HEK293 (cell line): ENCODE data around the gene SGIP1.

ENCODE experiments used
- CTCF ChIA-PET: fragments of 350-600 bp; formaldehyde crosslinking; extraction: SDS; loops from one replicate; lab custom pipeline; 2021; ENCODE audit warnings: antibody characterized with exemption; lab: Yijun Ruan, JAX
- POLR2A ChIA-PET: fragments of 300-600 bp; formaldehyde crosslinking; extraction: SDS; loops from one replicate; lab custom pipeline; 2020; ENCODE audit warnings: antibody characterized with exemption, inconsistent platforms; lab: Yijun Ruan, JAX
- H3K27ac ChIP-seq: fragments of 200-500 bp; sonication (Bioruptor generic); 2 replicates; pipeline ENCODE4 v1.5.1; 2014; ENCODE audit warnings: low read depth, low read length, control low read depth, inconsistent platforms; ENCODE audit errors: extremely low read depth
- H3K36me3 ChIP-seq, 2 experiments: fragments of 200-500 bp in 1 of 2; sonication (Bioruptor generic) in 1 of 2; 1 replicate in 1 of 2; 2 replicates in 1 of 2; pipeline ENCODE4 v1.5.1; 2014 to 2017; ENCODE audit warnings: inconsistent platforms in 2 of 2, low read length in 2 of 2; ENCODE audit not compliant: control insufficient read depth in 2 of 2, insufficient read depth in 1 of 2
- H3K4me1 ChIP-seq: fragments of 200-500 bp; sonication (Bioruptor generic); 2 replicates; pipeline ENCODE4 v1.5.1; 2014; ENCODE audit warnings: mild to moderate bottlenecking, low read length, inconsistent platforms; ENCODE audit not compliant: control insufficient read depth, insufficient read depth
- H3K4me3 ChIP-seq: 2 replicates; pipeline ENCODE4 v1.5.1; 2011; ENCODE audit warnings: low read depth, mild to moderate bottlenecking, control low read depth, low read length, moderate library complexity
- H3K9me3 ChIP-seq: fragments of 200-500 bp; sonication (Bioruptor generic); 2 replicates; pipeline ENCODE4 v1.5.1; 2014; ENCODE audit warnings: low read depth, low read length, inconsistent platforms; ENCODE audit not compliant: control insufficient read depth, insufficient read depth
- BCL11B ChIP-seq: fragments of 450-650 bp; formaldehyde crosslinking; IDR thresholded peaks from 2 replicates; pipeline ENCODE4 v1.5.1; 2016; ENCODE audit warnings: low read depth, missing biosample characterization, missing genetic modification characterization
- KLF1 ChIP-seq: fragments of 450-650 bp; formaldehyde crosslinking; IDR thresholded peaks from 2 replicates; pipeline ENCODE4 v1.5.1; 2016; ENCODE audit warnings: missing biosample characterization, missing genetic modification characterization
- KLF9 ChIP-seq: fragments of 450-650 bp; formaldehyde crosslinking; IDR thresholded peaks from 2 replicates; pipeline ENCODE4 v1.5.1; 2016; ENCODE audit warnings: missing biosample characterization, missing genetic modification characterization, low read depth
- PRDM2 ChIP-seq: fragments of 450-650 bp; formaldehyde crosslinking; IDR thresholded peaks from 2 replicates; pipeline ENCODE4 v1.5.1; 2016; ENCODE audit warnings: missing biosample characterization, missing genetic modification characterization, borderline replicate concordance
- ZNF140 ChIP-seq: fragments of 450-650 bp; formaldehyde crosslinking; IDR thresholded peaks from 2 replicates; pipeline ENCODE4 v1.5.1; 2016; ENCODE audit warnings: missing biosample characterization, missing genetic modification characterization
- ZNF16 ChIP-seq: fragments of 450-650 bp; formaldehyde crosslinking; IDR thresholded peaks from 2 replicates; pipeline ENCODE4 v1.5.1; 2016; ENCODE audit warnings: low read depth, missing biosample characterization, missing genetic modification characterization
- ZNF223 ChIP-seq: fragments of 450-650 bp; formaldehyde crosslinking; IDR thresholded peaks from 2 replicates; pipeline ENCODE4 v1.5.1; 2016; ENCODE audit warnings: missing biosample characterization, missing genetic modification characterization
- ZNF23 ChIP-seq: fragments of 450-650 bp; formaldehyde crosslinking; IDR thresholded peaks from 2 replicates; pipeline ENCODE4 v1.5.1; 2016; ENCODE audit warnings: missing biosample characterization, missing genetic modification characterization, borderline replicate concordance
- ZNF248 ChIP-seq: fragments of 450-650 bp; formaldehyde crosslinking; IDR thresholded peaks from 2 replicates; pipeline ENCODE4 v1.5.1; 2017; ENCODE audit warnings: missing biosample characterization, missing genetic modification characterization
- ZNF529 ChIP-seq: fragments of 450-650 bp; formaldehyde crosslinking; IDR thresholded peaks from 2 replicates; pipeline ENCODE4 v1.5.1; 2017; ENCODE audit warnings: missing genetic modification characterization, missing biosample characterization; ENCODE audit not compliant: insufficient replicate concordance
- ZNF580 ChIP-seq: fragments of 450-650 bp; formaldehyde crosslinking; IDR thresholded peaks from 2 replicates; pipeline ENCODE4 v1.5.1; 2016; ENCODE audit warnings: missing biosample characterization, missing genetic modification characterization
- ZNF654 ChIP-seq: fragments of 450-650 bp; formaldehyde crosslinking; IDR thresholded peaks from 2 replicates; pipeline ENCODE4 v1.5.1; 2016; ENCODE audit warnings: low read depth, missing biosample characterization, missing genetic modification characterization
- ZNF677 ChIP-seq: fragments of 450-650 bp; IDR thresholded peaks from 2 replicates; pipeline ENCODE4 v1.5.0; 2018; ENCODE audit warnings: missing biosample characterization, mild to moderate bottlenecking, missing genetic modification characterization, moderate library complexity
- ZNF777 ChIP-seq: fragments of 450-650 bp; formaldehyde crosslinking; IDR thresholded peaks from 2 replicates; pipeline ENCODE4 v1.5.1; 2017; ENCODE audit warnings: missing biosample characterization, missing genetic modification characterization, borderline replicate concordance
- ZNF830 ChIP-seq: fragments of 450-650 bp; IDR thresholded peaks from 2 replicates; pipeline ENCODE4 v1.5.0; 2018; ENCODE audit warnings: missing biosample characterization, missing genetic modification characterization, low read depth, mild to moderate bottlenecking, moderate library complexity
- ZNF837 ChIP-seq: fragments of 450-650 bp; formaldehyde crosslinking; IDR thresholded peaks from 2 replicates; pipeline ENCODE4 v1.5.1; 2016; ENCODE audit warnings: missing biosample characterization, missing genetic modification characterization
- ZSCAN16 ChIP-seq: fragments of 450-650 bp; formaldehyde crosslinking; IDR thresholded peaks from 2 replicates; pipeline ENCODE4 v1.5.1; 2016; ENCODE audit warnings: missing biosample characterization, missing genetic modification characterization
- ZSCAN18 ChIP-seq: fragments of 450-650 bp; formaldehyde crosslinking; IDR thresholded peaks from 2 replicates; pipeline ENCODE4 v1.5.1; 2016; ENCODE audit warnings: missing biosample characterization, missing genetic modification characterization
- TF ChIP-seq, protein P1 (sequence below): fragments of 450-650 bp; formaldehyde crosslinking; IDR thresholded peaks from 2 replicates; pipeline ENCODE4 v1.5.1; 2016; ENCODE audit warnings: missing biosample characterization, missing genetic modification characterization
- TF ChIP-seq, protein P2 (sequence below): fragments of 450-650 bp; formaldehyde crosslinking; IDR thresholded peaks from 2 replicates; pipeline ENCODE4 v1.5.1; 2017; ENCODE audit warnings: missing biosample characterization, missing genetic modification characterization
- TF ChIP-seq, protein P3 (sequence below): fragments of 450-650 bp; formaldehyde crosslinking; IDR thresholded peaks from 2 replicates; pipeline ENCODE4 v1.5.1; 2017; ENCODE audit warnings: missing biosample characterization, mild to moderate bottlenecking, missing genetic modification characterization, moderate library complexity

SGIP1 gene

DNA sequence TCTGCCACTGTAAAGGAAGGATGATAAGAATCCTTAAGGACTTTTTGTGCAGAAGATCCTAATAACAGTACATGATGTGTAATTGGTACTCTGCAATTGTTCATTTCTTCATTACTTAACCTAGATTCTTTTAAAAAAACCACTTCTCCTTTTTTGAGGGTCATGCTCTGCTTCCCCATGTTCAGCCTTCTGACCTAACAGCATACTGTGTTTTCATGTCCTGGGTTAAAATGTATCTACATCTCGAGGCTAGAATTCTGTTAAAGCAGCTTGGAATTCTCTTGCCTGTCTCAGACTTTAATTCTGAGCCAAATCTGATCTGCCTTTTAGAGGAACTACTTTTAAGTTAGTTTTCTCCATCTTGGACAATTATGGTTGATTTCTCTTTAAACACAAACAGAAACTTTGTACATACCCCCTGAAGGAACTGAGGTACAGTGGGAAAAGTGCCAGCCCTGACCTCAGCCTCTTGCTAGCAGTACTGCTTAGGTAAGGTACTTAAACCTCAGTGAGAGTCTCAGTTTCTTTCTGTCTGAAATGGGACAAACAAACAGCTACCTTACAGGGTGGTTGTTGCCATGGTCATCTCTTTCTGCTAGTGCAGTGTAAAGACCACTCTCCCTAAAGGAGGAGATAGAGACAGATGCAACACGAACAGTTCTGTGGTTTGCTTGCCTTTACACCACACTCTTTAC lies 115.1 kb downstream of the SGIP1 start:
- TF ChIP-seq ZNF830 (no peak), KLF9 (no peak), ZSCAN18 (tag by site-specific recombination) (no peak), ZNF677 (tag by site-specific recombination) (no peak), ZNF837 (tag by site-specific recombination) (no peak), ZNF23 (tag by site-specific recombination) (no peak), ZSCAN16 (tag by site-specific recombination) (no peak), ZNF580 (tag by site-specific recombination) (no peak), BCL11B (tag by site-specific recombination) (no peak), KLF1 (tag by site-specific recombination) (no peak), ZNF140 (tag by site-specific recombination) (no peak), ZNF16 (tag by site-specific recombination) (no peak), ZNF654 (tag by site-specific recombination) (no peak)
- TF ChIP-seq, protein P1, sequence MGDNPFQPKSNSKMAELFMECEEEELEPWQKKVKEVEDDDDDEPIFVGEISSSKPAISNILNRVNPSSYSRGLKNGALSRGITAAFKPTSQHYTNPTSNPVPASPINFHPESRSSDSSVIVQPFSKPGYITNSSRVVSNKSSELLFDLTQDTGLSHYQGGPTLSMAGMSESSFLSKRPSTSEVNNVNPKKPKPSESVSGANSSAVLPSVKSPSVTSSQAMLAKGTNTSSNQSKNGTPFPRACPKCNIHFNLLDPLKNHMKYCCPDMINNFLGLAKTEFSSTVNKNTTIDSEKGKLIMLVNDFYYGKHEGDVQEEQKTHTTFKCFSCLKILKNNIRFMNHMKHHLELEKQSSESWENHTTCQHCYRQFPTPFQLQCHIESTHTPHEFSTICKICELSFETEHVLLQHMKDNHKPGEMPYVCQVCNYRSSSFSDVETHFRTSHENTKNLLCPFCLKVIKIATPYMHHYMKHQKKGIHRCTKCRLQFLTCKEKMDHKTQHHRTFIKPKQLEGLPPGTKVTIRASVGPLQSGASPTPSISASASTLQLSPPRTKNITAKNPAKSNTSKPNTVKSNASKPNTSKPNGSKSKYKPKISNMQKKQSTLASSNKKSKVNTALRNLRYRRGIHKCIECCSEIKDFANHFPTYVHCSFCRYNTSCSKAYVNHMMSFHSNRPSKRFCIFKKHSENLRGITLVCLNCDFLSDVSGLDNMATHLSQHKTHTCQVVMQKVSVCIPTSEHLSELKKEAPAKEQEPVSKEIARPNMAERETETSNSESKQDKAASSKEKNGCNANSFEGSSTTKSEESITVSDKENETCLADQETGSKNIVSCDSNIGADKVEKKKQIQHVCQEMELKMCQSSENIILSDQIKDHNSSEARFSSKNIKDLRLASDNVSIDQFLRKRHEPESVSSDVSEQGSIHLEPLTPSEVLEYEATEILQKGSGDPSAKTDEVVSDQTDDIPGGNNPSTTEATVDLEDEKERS (tag by site-specific recombination), result no peak
- ChIA-PET POLR2A (no interaction called here), CTCF (no interaction called here)
- Histone ChIP-seq H3K4me1 (no peaks in the 10 kb centered on the region), H3K36me3 (no peaks in the 10 kb centered on the region), H3K4me3 (no peak overlapping the region), H3K9me3 (no peaks in the 10 kb centered on the region), H3K27ac (no peak overlapping the region)

DNA sequence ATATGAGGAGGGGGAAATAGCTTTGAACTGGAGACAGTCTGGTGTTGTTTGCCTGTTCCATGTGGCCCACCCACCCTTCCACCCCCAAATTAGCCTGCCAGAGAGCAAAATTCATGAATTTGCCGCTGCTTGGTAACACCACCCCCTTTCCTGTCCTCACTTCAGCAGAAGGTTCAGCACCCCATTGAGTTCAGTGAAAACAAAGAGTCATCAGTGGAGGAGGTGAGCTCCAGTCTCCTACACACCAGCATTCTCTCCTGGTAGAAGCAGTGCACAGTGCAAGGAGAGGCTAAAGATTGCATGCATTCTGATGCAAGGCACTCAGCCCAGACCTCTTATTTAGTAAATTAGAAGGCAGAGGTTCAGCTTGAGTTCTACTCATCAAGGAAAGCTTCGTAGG lies 118.6 kb downstream of the SGIP1 start:
- H3K27ac ChIP-seq, result no peak overlapping the region
- H3K36me3 ChIP-seq, result no peaks in the 10 kb centered on the region
- ChIA-PET POLR2A (no interaction called here), CTCF (no interaction called here)
- no peaks in the 10 kb centered on the region for H3K9me3 ChIP-seq
- H3K4me1 ChIP-seq, result no peaks in the 10 kb centered on the region
- no peak overlapping the region for H3K4me3 ChIP-seq
- TF ChIP-seq ZNF777 (no peak), ZNF529 (tag by site-specific recombination) (no peak), PRDM2 (tag by site-specific recombination) (no peak), ZNF248 (tag by site-specific recombination) (no peak), ZNF223 (tag by site-specific recombination) (no peak)
- TF ChIP-seq, protein P2, sequence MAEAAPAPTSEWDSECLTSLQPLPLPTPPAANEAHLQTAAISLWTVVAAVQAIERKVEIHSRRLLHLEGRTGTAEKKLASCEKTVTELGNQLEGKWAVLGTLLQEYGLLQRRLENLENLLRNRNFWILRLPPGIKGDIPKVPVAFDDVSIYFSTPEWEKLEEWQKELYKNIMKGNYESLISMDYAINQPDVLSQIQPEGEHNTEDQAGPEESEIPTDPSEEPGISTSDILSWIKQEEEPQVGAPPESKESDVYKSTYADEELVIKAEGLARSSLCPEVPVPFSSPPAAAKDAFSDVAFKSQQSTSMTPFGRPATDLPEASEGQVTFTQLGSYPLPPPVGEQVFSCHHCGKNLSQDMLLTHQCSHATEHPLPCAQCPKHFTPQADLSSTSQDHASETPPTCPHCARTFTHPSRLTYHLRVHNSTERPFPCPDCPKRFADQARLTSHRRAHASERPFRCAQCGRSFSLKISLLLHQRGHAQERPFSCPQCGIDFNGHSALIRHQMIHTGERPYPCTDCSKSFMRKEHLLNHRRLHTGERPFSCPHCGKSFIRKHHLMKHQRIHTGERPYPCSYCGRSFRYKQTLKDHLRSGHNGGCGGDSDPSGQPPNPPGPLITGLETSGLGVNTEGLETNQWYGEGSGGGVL, result no peak
- TF ChIP-seq, protein P3, sequence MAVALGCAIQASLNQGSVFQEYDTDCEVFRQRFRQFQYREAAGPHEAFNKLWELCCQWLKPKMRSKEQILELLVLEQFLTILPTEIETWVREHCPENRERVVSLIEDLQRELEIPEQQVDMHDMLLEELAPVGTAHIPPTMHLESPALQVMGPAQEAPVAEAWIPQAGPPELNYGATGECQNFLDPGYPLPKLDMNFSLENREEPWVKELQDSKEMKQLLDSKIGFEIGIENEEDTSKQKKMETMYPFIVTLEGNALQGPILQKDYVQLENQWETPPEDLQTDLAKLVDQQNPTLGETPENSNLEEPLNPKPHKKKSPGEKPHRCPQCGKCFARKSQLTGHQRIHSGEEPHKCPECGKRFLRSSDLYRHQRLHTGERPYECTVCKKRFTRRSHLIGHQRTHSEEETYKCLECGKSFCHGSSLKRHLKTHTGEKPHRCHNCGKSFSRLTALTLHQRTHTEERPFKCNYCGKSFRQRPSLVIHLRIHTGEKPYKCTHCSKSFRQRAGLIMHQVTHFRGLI (tag by site-specific recombination), result no peak
